CD4-positive, alpha-beta T cell treated with Interleukin-6 for 4 hours (primary cell): ENCODE data around the gene PRKCD.

Experiments used
- DNase-seq: peaks from one replicate; pipeline ENCODE4 v3.0.0-alpha.2; 2020; ENCODE audit warnings: mixed read lengths

The PRKCD gene

DNA sequence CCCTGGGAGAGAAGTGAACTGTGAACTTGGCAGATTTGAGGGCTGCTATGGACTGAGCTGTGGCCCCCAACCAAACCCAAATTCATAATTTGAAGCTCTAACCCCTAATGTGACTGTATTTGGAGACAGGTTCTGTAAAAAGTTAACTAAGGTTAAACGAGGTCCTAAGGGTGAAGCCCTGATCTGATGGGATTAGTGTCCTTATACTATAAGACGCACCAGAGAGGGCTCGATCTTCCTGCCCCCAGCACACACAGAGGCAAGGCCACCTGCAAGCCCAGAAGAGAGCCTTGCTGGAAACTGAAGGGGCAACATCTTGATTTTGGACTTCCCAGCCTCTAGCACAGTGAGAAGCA lies 60.8 kb downstream of the PRKCD start:
- DNase-seq: no peak

DNA sequence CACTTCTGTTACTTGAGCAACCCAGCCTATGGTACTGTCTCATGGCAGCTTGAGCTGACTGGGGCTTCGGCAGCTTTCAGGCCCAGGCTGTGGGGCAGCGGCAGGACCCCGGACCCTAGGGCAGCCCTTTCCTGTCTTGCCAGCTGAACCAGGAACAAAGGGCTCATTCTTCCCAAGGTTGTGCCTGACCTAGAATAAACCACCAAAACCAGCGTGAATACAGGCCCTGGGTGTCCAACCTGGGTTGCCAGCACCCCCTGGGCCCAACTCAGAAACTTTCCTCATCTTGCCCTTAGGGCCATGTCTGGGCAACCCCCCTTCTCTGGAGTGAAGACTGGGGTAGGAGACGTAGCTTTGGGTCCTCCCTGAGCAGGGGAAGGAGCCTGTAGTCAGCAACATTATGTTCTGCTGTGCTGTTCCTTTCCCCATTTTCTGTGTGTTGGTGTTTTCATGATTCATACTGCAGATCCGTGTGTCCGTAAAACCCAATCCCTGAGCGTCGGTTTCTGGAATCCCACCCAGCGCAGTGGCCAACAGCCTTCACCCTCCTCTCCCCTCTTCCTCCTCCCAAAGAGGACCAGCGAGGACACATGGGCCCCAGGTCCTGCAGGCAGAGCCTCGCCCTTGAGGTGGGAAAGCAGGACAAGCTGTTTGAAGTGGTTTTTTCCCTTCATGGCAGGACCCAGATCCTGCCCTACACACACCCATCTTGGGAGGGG lies 61.3 kb downstream of the PRKCD start:
- no peak for DNase-seq

DNA sequence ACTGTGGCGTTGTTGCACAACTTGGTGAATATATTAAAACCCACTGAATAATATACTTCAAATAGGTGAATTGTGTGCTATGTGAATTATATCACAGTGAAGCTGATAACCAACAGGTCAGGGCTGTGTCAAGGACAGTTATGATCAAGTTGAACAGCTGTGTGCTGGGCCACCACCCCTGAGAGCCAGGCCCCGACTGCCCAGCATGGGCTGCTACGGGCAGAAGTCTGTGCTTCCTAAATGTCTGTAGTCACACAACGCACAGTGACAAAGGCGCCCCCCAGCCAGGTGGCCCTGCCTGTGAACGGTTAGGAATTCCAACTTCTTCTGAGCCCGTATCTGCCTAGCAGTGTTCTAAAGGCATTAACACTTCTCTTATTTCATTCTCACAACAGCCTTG lies 62.0 kb downstream of the PRKCD start:
- DNase-seq: no peak

DNA sequence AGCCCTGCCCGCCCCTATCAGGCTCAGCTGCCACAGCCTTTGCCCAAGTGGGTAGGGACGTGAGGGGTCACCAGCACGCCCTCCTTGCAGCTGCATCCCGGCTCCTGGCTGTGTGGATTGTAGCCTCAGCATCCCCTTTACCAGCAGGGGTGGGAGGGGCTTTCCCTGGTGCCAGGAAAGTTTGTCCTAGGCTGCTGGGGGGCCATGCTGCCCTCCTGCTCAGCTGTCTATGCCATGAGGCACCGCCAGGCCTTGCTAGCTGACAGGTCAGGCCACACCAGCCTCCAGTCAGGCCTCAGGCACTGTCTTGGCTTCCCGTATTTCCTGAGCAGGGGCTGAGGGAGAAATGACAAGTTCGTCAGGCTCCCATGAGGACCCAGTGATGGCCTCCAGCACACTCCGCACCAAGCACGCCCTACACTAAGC lies 62.5 kb downstream of the PRKCD start:
- DNase-seq: no peak

DNA sequence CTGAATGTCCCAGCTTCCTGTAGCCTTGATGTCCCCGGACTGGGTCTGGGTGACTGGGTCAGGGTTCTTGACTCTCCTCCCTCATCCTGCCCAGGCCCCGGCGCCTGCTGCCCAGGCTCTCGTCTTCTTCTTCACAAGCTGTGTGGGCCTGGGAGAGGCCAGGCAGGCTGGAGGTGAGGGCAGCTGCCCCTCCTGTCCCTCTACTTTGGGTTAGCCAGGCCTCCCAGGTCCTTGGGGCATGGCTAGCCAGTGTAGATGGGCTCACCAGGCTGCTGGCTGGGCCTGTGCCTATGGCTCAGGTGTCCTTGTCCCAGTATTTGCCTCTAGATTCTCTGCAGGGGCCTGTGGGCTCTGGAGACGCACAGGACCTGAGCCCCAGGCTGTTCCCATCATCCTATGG lies 63.0 kb downstream of the PRKCD start:
- DNase-seq: no peak

DNA sequence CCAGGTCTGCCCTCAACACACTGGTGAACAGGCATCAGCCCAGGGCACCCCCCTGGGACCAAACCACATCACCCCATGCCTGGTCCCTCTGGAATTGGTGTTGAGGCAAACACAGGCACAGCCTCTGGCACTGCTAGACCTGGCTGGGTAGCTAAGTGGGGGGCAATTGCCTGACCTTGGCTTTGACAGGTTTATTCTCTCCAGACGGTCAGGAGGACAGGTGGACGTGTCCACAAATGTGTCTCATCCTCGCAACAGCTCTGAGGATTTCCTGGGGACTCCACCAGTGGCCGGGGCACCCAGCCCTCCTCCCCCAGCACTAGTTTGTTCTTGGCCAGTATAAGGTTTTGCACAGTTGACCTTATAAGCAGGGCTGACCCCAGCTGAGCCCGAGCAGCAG lies 63.5 kb downstream of the PRKCD start:
- DNase-seq: no peak

DNA sequence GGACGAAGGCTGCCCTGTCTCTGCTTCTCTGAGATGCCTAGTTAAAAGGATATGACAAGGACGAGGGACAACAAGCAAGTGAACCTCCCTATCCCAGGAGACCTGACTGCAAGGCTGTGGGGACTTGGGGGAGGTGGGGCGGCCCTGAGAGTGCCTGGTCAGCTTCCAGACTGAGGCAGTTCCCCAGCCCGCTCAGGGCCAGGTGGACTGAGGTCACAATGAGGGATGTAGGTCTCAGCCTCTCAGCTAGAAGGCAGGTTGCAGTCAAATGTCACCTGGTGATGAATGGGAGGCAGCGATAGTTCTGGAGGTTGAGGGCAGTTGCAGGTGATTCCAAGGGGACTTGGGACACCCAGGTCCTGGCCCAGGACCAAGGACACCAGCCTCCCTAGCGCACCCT lies 64.2 kb downstream of the PRKCD start:
- DNase-seq: no peak

DNA sequence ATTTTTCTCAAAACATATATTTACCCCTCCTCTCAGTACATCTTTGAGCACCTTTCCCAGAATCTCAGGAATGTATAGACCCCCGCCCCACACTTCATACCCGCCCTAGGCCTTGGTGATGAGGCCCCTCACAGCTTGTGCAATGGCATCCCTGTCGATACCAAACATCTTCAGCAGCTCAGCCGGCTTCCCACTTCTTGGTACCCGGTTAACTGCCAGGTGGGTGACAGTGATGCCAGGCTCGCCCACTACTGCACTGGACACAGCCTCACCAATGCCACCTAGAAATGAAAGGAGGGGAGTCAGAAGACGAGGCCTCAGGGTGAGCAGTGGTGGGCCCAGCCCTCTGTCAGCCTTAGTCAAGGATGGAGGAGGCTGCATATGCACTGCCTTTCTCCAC lies 64.6 kb downstream of the PRKCD start:
- no peak for DNase-seq

DNA sequence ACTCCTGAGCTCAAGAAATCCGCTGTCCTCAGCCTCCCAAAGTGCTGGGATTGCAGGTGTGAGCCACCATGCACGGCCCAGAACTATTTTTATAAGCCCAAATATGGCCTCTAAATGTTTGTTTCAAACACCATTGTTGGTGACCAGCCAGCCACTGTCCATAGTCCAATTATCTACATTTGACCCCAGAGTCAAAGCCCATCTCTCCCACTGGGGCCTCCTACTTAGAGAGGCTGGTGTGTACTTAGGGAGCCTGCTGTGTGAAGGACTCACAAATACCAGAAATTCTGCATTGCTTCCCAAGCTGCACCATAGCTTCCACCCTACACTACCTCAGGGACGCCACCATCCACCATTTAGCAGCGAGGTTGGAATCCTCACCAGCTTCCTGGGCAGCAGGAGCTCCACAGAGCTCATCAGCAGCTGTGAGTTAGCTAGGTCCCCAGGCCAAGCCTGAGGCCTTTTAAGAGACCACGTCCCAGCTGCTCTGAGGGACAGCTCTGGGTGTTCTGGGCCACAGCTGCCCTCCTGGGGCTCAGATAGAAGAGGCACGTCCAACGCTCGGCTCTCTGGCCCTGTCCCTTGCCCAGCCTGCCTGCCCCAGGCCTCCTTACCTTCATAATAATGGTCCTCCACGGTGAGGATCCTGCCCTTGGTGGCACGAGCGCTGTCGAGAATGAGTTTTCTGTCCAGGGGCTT lies 65.3 kb downstream of the PRKCD start:
- no peak for DNase-seq

DNA sequence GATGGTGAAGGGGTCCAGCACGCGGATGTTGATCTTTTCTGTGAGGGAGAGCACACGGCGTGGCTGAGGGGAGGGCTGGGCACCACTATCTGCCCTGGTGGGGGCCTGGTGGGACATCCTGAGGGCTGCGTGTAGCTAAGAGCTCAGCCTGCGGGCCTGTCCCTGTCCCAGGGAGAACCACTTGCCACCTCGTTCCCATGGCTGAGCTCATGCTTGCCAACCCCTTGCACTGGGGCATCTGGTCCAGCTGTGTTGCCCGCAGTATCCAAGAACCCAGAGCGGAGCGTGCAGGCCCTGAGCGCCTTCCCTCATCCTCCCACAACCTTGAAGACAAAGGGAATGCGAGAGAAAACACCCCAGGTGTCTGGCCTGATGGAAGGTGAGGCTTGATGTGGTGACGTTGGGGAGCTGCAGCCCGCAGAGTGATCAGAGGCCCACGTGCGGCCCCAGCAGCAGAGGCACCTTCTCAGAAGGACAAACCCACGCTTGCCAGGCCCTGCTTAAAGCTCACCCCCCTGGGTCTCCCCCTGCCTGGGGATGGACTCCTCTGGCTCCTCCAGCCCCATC lies 65.9 kb downstream of the PRKCD start:
- DNase-seq: no peak

DNA sequence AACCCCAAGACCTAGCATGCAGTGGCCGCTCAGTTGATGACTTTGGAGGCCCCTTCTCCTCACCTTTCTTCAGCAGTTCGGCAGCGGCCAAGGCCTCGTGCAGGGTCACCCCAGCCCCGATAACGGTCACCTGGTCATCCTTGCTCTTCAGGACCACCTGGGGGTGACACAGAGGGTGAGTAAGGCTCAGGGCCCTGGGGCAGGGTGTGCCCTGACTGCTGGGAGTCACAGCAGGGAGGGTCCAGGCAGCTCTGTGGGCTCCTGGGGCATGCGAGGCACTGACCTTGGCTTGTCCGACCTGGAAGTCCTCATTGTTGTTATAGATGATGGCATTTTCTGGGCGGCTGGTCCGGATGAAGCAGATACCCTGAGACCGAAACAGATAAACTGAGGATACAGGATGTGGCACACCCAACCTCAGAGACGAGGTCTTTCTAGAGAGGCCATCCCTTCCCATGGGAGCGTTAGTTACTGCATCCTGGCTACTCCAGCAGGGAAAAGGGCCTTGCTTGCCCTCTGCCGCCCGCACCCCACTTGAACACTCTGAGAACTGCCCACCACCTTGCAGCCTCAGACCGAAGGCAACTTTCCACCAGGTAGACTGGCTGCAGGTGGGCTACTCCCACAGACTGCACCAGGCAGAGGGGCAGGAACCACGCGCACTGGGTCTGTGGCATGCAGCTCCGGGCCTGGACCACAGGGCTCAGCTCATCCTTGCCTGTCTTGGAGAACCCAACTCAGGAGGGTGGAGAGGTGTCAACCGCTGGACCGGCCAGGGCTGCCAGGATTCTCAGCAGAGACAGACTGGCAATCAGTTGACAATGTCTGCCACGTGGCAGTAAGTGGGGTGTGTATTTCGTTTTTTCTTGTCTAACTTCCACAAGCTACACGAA lies 67.2 kb downstream of the PRKCD start:
- no peak for DNase-seq

DNA sequence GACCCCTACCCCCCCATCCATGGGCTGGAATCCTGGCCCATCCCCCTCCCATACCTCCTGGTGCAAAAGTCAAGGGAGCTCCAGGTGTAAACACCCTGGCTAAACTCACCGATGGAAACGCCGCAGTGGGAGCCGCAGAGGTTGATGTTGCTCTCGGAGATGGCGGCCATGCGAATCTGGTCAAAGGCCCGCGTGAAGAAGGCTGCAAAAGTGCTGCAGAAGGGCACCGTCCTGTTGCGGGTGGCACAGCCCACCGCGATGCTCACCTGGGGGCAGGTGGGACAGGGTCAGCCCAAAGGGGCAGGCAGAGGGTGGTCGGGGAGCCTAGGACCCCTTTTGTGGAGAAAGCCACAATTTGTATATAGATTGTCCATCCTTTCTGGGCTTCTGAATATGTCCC lies 68.2 kb downstream of the PRKCD start:
- no peak for DNase-seq

DNA sequence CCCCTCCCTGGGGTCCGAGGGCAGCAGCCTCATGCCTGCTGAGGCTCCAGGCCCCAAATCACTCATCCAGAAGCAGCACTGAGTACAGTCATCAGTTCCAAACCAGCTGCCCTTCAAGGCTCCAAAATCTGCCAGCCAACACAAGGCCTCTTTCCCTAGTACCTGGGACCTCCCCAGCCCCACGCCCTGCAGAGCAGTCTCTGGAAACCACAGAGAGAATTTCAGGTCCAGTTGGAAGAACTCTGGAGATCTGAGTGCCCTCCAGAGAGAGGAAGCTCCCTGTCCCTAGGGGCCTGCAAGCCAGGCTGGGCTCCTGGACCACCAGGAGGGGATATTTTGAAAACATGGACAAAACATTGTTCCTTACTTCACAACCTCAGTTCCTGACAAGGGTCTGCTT lies 68.6 kb downstream of the PRKCD start:
- DNase-seq: no peak

DNA sequence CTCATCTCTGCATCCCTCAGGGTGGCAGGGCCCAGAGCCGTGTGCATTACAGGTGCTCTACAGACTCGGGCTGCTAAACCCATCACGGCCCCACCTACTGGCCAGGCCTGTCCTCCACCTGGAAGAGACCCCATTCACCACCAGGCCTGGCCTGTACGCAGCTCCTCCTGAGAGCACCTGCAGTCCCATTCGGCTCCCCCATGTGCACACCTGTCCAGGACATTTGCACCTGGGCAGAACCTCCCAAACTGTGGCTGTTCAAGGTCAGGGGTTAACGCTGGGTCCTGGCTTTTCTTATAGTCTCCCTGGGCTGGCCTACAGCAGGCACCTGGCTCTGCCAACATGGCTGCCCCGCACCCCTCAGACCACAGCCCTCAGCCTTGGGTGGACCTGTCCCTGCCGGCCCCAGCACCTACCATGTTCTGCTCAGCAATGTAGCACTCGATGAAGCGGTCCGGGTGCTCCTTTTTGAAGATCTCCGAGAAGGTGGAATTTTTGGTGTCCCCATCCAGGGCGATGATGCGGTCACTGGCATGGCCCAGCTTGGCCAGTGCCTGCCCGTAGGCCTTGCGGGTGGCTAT lies 69.1 kb downstream of the PRKCD start:
- DNase-seq: no peak

DNA sequence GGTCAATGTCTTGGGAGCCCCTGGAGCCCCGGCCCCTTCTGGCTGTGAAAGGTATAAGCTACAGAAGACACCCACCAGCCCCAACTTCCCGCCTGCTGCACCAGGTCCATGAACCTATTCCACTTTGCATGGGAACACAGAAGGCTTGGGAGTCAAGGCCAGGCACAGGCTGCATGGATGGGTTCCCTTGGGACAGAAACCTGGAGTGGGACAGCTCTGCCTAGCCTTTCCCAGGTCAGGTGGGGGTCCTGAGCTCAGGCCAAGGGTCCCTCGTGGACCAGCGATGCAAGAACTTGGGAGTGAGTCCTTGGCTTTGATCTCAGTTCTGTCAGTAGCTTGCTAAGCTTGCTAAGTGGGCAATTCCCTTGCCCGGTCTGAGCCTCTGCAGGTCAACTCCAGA lies 69.8 kb downstream of the PRKCD start:
- DNase-seq: no peak

DNA sequence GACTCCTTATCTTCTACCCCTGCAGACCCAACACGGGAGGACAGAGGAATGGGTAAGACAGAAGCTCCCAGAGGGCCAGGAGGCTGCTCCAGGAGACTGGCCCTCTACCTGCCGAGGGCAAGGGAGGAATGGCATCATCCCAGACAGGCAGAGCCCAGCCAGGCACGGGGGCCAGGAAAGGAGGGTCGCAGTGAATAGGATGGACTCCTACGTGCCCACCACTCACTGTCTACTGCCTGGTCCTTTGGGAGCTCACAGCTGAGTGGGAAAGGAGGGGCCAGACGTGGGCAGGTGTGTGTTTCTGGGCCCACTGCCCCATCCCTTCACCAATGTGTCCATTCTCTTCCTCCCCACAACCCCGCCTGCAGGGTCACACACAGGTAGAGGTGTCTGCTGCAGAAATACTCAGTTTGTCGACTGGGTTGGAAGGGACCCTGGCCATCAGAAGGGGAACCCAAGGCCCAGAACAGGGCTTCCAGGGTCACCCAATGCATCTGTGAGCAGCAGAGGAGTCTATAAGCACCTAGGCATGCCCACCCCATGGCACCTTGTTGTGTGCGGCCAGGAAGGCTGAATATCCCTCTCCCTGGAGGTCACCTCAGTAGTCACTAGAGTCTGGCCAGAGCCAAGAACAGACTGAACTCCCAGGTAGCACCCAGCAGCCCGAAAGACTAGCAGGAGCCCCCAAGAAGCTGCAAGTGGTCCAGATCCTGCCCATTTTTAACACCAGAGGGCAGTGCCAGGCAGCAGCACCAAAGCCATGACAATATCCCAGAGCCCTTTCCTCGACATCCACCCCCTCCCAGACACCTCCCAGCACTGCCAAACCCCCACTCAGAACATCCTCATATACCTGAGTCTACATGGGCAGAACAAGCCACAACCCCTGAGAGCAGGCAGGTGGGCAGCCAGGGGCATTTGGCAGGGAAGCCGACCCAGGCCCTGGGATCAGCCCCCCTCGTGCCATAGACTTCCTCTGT lies 70.8 kb downstream of the PRKCD start:
- DNase-seq: no peak

DNA sequence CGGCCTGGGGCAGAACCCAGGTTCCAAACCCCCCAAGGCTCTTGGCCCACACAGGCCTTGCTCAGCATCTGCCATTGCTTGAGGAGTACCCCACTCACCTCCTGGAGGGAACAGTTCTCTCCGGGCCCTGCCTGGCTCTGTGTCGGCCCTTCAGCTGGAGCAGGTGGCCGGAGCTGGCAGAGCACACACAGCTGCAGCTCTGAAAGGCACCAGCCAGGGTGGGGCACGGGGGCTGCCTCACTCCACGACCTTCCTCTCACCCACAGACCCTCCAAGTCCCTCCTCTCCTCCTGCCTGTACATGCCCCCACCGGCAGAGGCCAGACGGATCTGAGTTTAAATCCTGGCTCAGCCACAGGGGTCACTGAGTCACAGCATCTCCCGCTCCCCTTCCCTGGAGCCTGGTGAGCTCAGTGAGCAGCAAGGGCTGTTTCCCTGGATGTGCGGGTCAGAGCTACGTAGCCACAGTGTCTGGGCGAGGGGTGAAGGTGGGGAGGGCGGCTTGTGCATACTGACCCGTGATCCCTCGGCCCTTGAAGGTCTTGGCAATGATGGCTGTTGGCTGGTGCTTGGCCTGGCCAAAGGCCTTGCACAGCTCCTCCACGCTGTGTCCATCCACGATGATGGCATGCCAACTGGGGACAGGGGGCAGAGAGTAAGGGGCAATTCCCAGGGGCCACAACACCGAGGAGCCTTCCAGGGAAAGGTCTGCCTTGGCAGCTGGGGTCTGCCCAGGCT lies 71.8 kb downstream of the PRKCD start:
- no peak for DNase-seq

DNA sequence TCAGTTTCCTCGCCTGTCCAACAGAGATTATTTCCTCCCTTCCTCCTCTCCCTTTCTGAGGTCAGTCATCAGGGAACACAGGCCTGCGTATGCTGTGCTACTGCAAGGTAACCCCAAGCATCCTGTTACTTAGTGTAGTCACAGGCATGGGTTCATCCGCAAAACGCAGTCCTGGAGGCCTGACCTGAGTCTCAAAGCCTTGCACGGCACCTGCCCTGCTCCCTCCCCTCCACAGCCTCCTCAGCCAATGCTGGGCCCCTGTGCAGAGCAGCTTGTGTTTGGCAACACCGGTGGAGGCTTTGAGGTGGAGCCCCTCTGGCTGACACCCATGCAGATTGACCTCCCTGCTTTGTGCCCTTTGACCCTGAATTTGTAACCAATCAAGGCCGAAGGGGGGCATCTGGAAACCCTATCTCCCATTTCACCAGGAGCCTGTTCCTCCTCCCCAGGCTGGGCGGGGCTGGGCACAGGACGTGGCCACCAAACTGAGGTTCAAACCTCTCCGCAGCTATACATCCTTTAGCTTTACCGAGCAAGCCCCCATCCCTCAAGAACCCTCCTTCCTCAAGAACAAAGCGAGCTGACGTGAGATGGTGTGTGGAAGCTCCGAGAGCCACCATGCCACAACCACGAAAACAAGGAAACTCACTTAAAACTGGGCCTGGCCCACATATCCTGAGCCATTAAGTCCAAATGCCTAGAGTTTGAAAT lies 73.3 kb downstream of the PRKCD start:
- DNase-seq: no peak

DNA sequence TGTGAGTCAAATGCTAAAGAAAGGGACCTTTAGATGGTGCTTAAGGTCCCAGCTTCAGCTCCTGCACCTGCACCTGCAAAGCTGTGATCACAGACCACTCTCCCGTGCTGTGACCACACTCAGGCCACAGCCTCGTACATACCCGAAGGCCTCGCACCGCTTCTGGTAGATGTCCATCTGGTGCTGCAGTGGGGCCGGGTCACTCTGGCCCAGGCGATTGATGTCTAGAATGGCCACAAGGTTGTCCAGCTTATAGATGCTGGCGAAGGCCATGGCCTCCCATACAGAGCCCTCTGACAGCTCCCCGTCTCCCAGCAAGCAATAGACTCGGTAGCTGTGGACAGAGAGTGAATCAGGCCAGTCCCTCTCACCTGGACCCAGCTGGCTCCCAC lies 73.8 kb downstream of the PRKCD start:
- no peak for DNase-seq

DNA sequence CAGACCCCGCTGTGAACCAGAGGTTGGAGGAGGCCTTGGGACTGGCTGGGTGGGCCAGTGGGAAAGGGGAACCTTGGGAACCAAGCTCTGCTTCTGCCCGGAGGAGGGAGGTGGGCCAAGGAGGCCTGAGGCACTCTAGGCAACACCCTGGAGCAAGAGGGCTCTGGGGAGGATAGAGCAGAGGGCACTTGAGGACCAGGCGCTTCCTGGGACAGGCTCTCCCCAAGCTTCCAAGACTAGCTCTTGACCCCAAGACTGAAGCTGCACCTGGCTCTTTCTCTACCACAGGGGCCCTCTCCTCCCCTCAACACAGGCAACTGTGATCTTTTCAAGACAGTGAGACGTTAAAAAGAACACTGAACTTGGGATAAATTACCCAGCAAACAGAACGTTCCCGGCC lies 74.5 kb downstream of the PRKCD start:
- no peak for DNase-seq
